Prostate gland (tissue), 2 donors: ENCODE measurements around the gene HSD11B1L.

ENCODE experiments used
- CTCF ChIP-seq, 4 experiments: fragments of 200-600 bp in 2 of 4; fragments of 450-650 bp in 2 of 4; sonication (generic) in 2 of 4; IDR thresholded peaks; 1 replicate in 3 of 4; 2 replicates in 1 of 4; pipeline ENCODE4 v1.5.1; 2016 to 2019; ENCODE audit warnings: antibody characterized with exemption in 4 of 4, mild to moderate bottlenecking in 2 of 4, moderate library complexity in 2 of 4
- POLR2A ChIP-seq: fragments of 450-650 bp; IDR thresholded peaks from one replicate; pipeline ENCODE4 v1.6.1; 2016; ENCODE audit warnings: antibody characterized with exemption, mild to moderate bottlenecking
- POLR2AphosphoS5 ChIP-seq: sonication (generic); formaldehyde crosslinking; IDR thresholded peaks from one replicate; pipeline ENCODE4 v1.6.1; 2017; ENCODE audit warnings: antibody characterized with exemption

DNA sequence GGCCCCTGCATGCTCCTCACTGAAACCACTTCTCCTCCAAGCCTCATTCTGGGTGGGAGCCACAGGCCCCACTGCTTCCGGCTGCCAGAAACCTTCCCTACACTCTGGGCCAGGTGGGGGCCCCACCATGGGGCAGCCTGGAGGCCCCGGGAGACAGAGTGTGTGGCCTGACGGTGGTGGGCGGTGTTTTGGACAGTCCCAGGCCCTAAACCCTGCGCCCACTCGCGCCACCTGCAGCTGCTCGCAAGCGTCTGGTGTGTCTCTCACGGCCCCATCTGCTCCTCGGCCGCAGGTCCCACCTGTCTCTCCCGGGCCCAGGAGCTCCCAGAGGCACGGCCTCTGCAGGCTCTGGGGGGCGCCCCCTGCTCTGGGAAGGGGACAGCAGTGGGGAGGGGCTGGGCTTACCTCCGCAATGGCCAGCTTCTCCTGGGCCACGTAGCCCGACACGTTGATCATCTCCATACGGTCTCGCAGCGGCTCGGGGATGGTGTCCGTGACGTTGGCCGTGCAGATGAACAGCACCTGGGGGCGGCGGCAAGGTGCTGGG, 14.9 kb downstream of the HSD11B1L start:
- TF ChIP-seq CTCF (IDR thresholded peaks at IDR 0.05) (no peak), POLR2AphosphoS5 (no peak), POLR2A (no peak)
